T-helper 2 cell treated with Interferon-gamma antibody and Interleukin-4, amounts not matched to agents 5 μg/mL and 100 μg/mL, for 36 hours (primary cell): ENCODE measurements around the gene HNF1A.

Experiments
- DNase-seq: peaks from one replicate; pipeline ENCODE4 v3.0.0; 2021; ENCODE audit warnings: low spot score
- H3K27ac Mint-ChIP-seq: one replicate; pipeline ENCODE4 v1.8.0; 2021; ENCODE audit warnings: mild to moderate bottlenecking, mixed read lengths
- H3K27me3 Mint-ChIP-seq: one replicate; pipeline ENCODE4 v1.8.0; 2021; ENCODE audit warnings: low read depth, mixed read lengths
- H3K36me3 Mint-ChIP-seq: one replicate; pipeline ENCODE4 v1.8.0; 2021; ENCODE audit warnings: low read depth, mixed read lengths
- H3K4me1 Mint-ChIP-seq: one replicate; pipeline ENCODE4 v1.8.0; 2021; ENCODE audit warnings: low read depth, mixed read lengths
- H3K4me3 Mint-ChIP-seq: one replicate; pipeline ENCODE4 v1.8.0; 2022; ENCODE audit warnings: mild to moderate bottlenecking, moderate library complexity, mixed read lengths
- H3K9me3 Mint-ChIP-seq: one replicate; pipeline ENCODE4 v1.8.0; 2021; ENCODE audit warnings: mixed read lengths

The HNF1A gene

GRCh38 chr12:120970310-120970709 lies 8.0 kb upstream of the HNF1A start:
- H3K36me3 Mint-ChIP-seq, result no peaks in the 10 kb centered on the region
- no peak for DNase-seq
- no peak overlapping the region for H3K4me3 Mint-ChIP-seq
- H3K27ac Mint-ChIP-seq, result no peak overlapping the region
- peaks cover 6% of the 10 kb centered on the region for H3K4me1 Mint-ChIP-seq
- no peaks in the 10 kb centered on the region for H3K9me3 Mint-ChIP-seq
- no peaks in the 10 kb centered on the region for H3K27me3 Mint-ChIP-seq

- Mint-ChIP-seq H3K36me3 (no peaks in the 10 kb centered on the region), H3K27me3 (no peaks in the 10 kb centered on the region), H3K27ac (peak overlapping the region; percentile 22), H3K4me3 (no peak overlapping the region), H3K4me1 (peaks cover 6% of the 10 kb centered on the region), H3K9me3 (no peaks in the 10 kb centered on the region)
- peak; percentile 39 for DNase-seq
Observed at GRCh38 chr12:120971299-120972180, 6.8 kb upstream of the HNF1A start.

- Mint-ChIP-seq H3K27me3 (no peaks in the 10 kb centered on the region), H3K4me3 (no peak overlapping the region), H3K36me3 (no peaks in the 10 kb centered on the region), H3K9me3 (no peaks in the 10 kb centered on the region), H3K4me1 (peaks cover 6% of the 10 kb centered on the region), H3K27ac (peak overlapping the region; percentile 27)
- DNase-seq, result no peak
Observed at GRCh38 chr12:120972870-120973543, 5.3 kb upstream of the HNF1A start.

- DNase-seq, result no peak
- Mint-ChIP-seq H3K4me1 (no peaks in the 10 kb centered on the region), H3K27me3 (no peaks in the 10 kb centered on the region), H3K36me3 (no peaks in the 10 kb centered on the region), H3K27ac (no peak overlapping the region), H3K4me3 (no peak overlapping the region), H3K9me3 (no peaks in the 10 kb centered on the region)
Observed at GRCh38 chr12:120977531-120978295, 630 bp upstream of the HNF1A start.

GRCh38 chr12:120979220-120979861 lies 998 bp downstream of the HNF1A start:
- Mint-ChIP-seq H3K27ac (no peak overlapping the region), H3K4me1 (no peaks in the 10 kb centered on the region), H3K4me3 (no peak overlapping the region), H3K9me3 (no peaks in the 10 kb centered on the region), H3K36me3 (no peaks in the 10 kb centered on the region), H3K27me3 (peaks cover 3% of the 10 kb centered on the region)
- DNase-seq, result no peak

- H3K4me1 Mint-ChIP-seq, result no peaks in the 10 kb centered on the region
- H3K27ac Mint-ChIP-seq, result no peak overlapping the region
- peaks cover 3% of the 10 kb centered on the region for H3K27me3 Mint-ChIP-seq
- H3K4me3 Mint-ChIP-seq, result no peak overlapping the region
- no peaks in the 10 kb centered on the region for H3K9me3 Mint-ChIP-seq
- no peak for DNase-seq
- H3K36me3 Mint-ChIP-seq, result no peaks in the 10 kb centered on the region
Observed at GRCh38 chr12:120979862-120980696, 1.7 kb downstream of the HNF1A start.

- no peaks in the 10 kb centered on the region for H3K9me3 Mint-ChIP-seq
- no peak overlapping the region for H3K4me3 Mint-ChIP-seq
- H3K4me1 Mint-ChIP-seq, result no peaks in the 10 kb centered on the region
- H3K27me3 Mint-ChIP-seq, result peaks cover 3% of the 10 kb centered on the region
- H3K27ac Mint-ChIP-seq, result no peak overlapping the region
- H3K36me3 Mint-ChIP-seq, result no peaks in the 10 kb centered on the region
- no peak for DNase-seq
Observed at GRCh38 chr12:120980800-120981368, 2.5 kb downstream of the HNF1A start.

- no peaks in the 10 kb centered on the region for H3K36me3 Mint-ChIP-seq
- no peaks in the 10 kb centered on the region for H3K9me3 Mint-ChIP-seq
- no peak overlapping the region for H3K27ac Mint-ChIP-seq
- no peak for DNase-seq
- H3K27me3 Mint-ChIP-seq, result peaks cover 3% of the 10 kb centered on the region
- H3K4me3 Mint-ChIP-seq, result no peak overlapping the region
- no peaks in the 10 kb centered on the region for H3K4me1 Mint-ChIP-seq
Observed at GRCh38 chr12:120981407-120981941, 3.1 kb downstream of the HNF1A start.

GRCh38 chr12:120982659-120983058 lies 4.3 kb downstream of the HNF1A start:
- no peak overlapping the region for H3K27ac Mint-ChIP-seq
- H3K9me3 Mint-ChIP-seq, result no peaks in the 10 kb centered on the region
- peaks cover 3% of the 10 kb centered on the region for H3K27me3 Mint-ChIP-seq
- no peak for DNase-seq
- no peak overlapping the region for H3K4me3 Mint-ChIP-seq
- no peaks in the 10 kb centered on the region for H3K36me3 Mint-ChIP-seq
- H3K4me1 Mint-ChIP-seq, result no peaks in the 10 kb centered on the region

GRCh38 chr12:120983759-120984158 lies 5.4 kb downstream of the HNF1A start:
- no peak overlapping the region for H3K27ac Mint-ChIP-seq
- H3K36me3 Mint-ChIP-seq, result no peaks in the 10 kb centered on the region
- H3K4me1 Mint-ChIP-seq, result no peaks in the 10 kb centered on the region
- peaks cover 3% of the 10 kb centered on the region for H3K27me3 Mint-ChIP-seq
- no peak overlapping the region for H3K4me3 Mint-ChIP-seq
- no peak for DNase-seq
- no peaks in the 10 kb centered on the region for H3K9me3 Mint-ChIP-seq

GRCh38 chr12:120984351-120984898 lies 6.1 kb downstream of the HNF1A start:
- Mint-ChIP-seq H3K27ac (no peak overlapping the region), H3K36me3 (no peaks in the 10 kb centered on the region), H3K9me3 (no peaks in the 10 kb centered on the region), H3K27me3 (peaks cover 3% of the 10 kb centered on the region), H3K4me3 (no peak overlapping the region), H3K4me1 (no peaks in the 10 kb centered on the region)
- no peak for DNase-seq

GRCh38 chr12:120988234-120988633 lies 9.9 kb downstream of the HNF1A start:
- Mint-ChIP-seq H3K4me3 (no peak overlapping the region), H3K27ac (no peak overlapping the region), H3K27me3 (peaks cover 13% of the 10 kb centered on the region), H3K4me1 (no peaks in the 10 kb centered on the region), H3K36me3 (no peaks in the 10 kb centered on the region), H3K9me3 (no peaks in the 10 kb centered on the region)
- no peak for DNase-seq
